Right lobe of liver (tissue), 4 donors: ENCODE measurements around the gene CYP3A4.

Source experiments
- POLR2A ChIP-seq: fragments of 450-650 bp; IDR thresholded peaks from one replicate; pipeline ENCODE4 v1.6.1; 2017; ENCODE audit warnings: antibody characterized with exemption, mild to moderate bottlenecking
- TF ChIP-seq, protein P1 (sequence below), 4 donors: fragments of 200-600 bp in 3 of 4; fragments of 450-650 bp in 1 of 4; IDR thresholded peaks; one replicate each; pipeline versions ENCODE4 v1.5.1 to v1.8.0; 2016 to 2022; ENCODE audit warnings: antibody characterized with exemption in 4 of 4, mild to moderate bottlenecking in 2 of 4
- donor health status: DM: no; HTN: no; CAD: no.
- donor health status: DM: no; HTN: no; CAD: no.
- donor health status: DM: no; HTN: yes; CAD: no.

DNA sequence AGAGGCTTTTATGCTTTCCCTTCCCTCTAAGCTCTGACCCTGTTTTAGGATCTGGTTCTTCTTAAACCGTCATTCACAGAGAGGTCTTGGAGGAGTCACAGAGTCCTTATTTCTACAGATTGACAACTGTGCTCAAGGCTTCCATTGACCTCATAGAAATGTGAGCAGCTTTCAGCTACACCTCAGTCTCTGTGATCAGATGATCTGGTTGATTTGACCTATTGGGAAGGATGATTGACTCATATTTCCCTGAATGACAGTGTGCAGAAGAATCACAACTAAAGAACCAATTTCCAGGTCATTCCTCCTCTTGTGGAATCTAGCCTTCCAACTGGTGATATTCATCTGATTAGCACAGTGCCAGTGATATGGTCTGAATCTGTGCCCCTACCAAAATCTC lies 3.4 kb downstream of the CYP3A4 start:
- TF ChIP-seq, protein P1, sequence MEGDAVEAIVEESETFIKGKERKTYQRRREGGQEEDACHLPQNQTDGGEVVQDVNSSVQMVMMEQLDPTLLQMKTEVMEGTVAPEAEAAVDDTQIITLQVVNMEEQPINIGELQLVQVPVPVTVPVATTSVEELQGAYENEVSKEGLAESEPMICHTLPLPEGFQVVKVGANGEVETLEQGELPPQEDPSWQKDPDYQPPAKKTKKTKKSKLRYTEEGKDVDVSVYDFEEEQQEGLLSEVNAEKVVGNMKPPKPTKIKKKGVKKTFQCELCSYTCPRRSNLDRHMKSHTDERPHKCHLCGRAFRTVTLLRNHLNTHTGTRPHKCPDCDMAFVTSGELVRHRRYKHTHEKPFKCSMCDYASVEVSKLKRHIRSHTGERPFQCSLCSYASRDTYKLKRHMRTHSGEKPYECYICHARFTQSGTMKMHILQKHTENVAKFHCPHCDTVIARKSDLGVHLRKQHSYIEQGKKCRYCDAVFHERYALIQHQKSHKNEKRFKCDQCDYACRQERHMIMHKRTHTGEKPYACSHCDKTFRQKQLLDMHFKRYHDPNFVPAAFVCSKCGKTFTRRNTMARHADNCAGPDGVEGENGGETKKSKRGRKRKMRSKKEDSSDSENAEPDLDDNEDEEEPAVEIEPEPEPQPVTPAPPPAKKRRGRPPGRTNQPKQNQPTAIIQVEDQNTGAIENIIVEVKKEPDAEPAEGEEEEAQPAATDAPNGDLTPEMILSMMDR (IDR thresholded peaks at IDR 0.05): no peak
- no peak for TF ChIP-seq POLR2A
